H9 (cell line): ENCODE measurements around the gene SIN3B. TPM values are rescaled to one million over a fixed set of nuclear protein-coding genes. Genes with fewer than 3 reads are reported as not detected.

ENCODE experiments used
- DNase-seq: peaks from one replicate; pipeline ENCODE4 v3.0.0-alpha.2; 2017
- H2AFZ ChIP-seq: one replicate; pipeline ENCODE4 v1.6.1; 2013; ENCODE audit warnings: mild to moderate bottlenecking, low read length, control low read depth, moderate library complexity
- H2AK5ac ChIP-seq: 2 replicates; pipeline ENCODE4 v1.6.1; 2013; ENCODE audit warnings: low read length, control low read depth, mixed read lengths; ENCODE audit not compliant: insufficient read length
- H2BK120ac ChIP-seq: one replicate; pipeline ENCODE4 v1.6.1; 2013; ENCODE audit warnings: low read depth, mild to moderate bottlenecking, low read length, control low read depth, inconsistent platforms; ENCODE audit not compliant: poor library complexity, severe bottlenecking
- H2BK12ac ChIP-seq: 2 replicates; pipeline ENCODE4 v1.6.1; 2013; ENCODE audit warnings: low read length, control low read depth, mixed read lengths, low read depth; ENCODE audit not compliant: insufficient read length
- H2BK15ac ChIP-seq: 2 replicates; pipeline ENCODE4 v1.6.1; 2013; ENCODE audit warnings: low read depth, low read length, control low read depth
- H2BK20ac ChIP-seq: one replicate; pipeline ENCODE4 v1.6.1; 2013; ENCODE audit warnings: low read depth, mild to moderate bottlenecking, low read length, control low read depth, inconsistent platforms; ENCODE audit not compliant: poor library complexity, severe bottlenecking
- H2BK5ac ChIP-seq: 2 replicates; pipeline ENCODE4 v1.6.1; 2013; ENCODE audit warnings: low read length, control low read depth, mixed read lengths; ENCODE audit not compliant: insufficient read length
- H3K14ac ChIP-seq: 2 replicates; pipeline ENCODE4 v1.6.1; 2013; ENCODE audit warnings: low read length, control low read depth; ENCODE audit not compliant: insufficient read depth
- H3K18ac ChIP-seq: 2 replicates; pipeline ENCODE4 v1.6.1; 2013; ENCODE audit warnings: low read depth, mild to moderate bottlenecking, mixed read lengths, low read length, control low read depth; ENCODE audit not compliant: insufficient read length
- H3K23ac ChIP-seq: 2 replicates; pipeline ENCODE4 v1.6.1; 2013; ENCODE audit warnings: low read length, control low read depth, mixed read lengths, low read depth; ENCODE audit not compliant: insufficient read length
- H3K23me2 ChIP-seq: 2 replicates; pipeline ENCODE4 v1.6.1; 2013; ENCODE audit warnings: low read depth, mild to moderate bottlenecking, mixed read lengths, low read length, control low read depth; ENCODE audit not compliant: insufficient read length, poor library complexity, severe bottlenecking
- H3K27ac ChIP-seq: 2 replicates; pipeline ENCODE4 v1.5.1; 2013; ENCODE audit warnings: low read length, control low read depth, mixed read lengths, low read depth; ENCODE audit not compliant: insufficient read length
- H3K27me3 ChIP-seq: 2 replicates; pipeline ENCODE4 v1.6.1; 2013; ENCODE audit warnings: low read length, control low read depth, inconsistent platforms; ENCODE audit not compliant: insufficient read depth
- H3K4ac ChIP-seq: 2 replicates; pipeline ENCODE4 v1.6.1; 2013; ENCODE audit warnings: low read depth, mild to moderate bottlenecking, control low read depth, inconsistent platforms, low read length, moderate library complexity
- H3K4me1 ChIP-seq: 2 replicates; pipeline ENCODE4 v1.6.1; 2013; ENCODE audit warnings: low read length, control low read depth, inconsistent platforms; ENCODE audit not compliant: insufficient read depth
- H3K4me2 ChIP-seq: 2 replicates; pipeline ENCODE4 v1.6.1; 2013; ENCODE audit warnings: low read length, control low read depth, mixed read lengths; ENCODE audit not compliant: insufficient read length, insufficient read depth
- H3K56ac ChIP-seq: 2 replicates; pipeline ENCODE4 v1.6.1; 2013; ENCODE audit warnings: low read depth, mild to moderate bottlenecking, mixed read lengths, low read length, control low read depth; ENCODE audit not compliant: insufficient read length
- H3K79me1 ChIP-seq: 2 replicates; pipeline ENCODE4 v1.6.1; 2013; ENCODE audit warnings: low read depth, mild to moderate bottlenecking, moderate library complexity, low read length, control low read depth, inconsistent platforms; ENCODE audit not compliant: insufficient read depth, poor library complexity, severe bottlenecking
- H3K79me2 ChIP-seq: 2 replicates; pipeline ENCODE4 v1.6.1; 2013; ENCODE audit warnings: low read length, control low read depth, inconsistent platforms; ENCODE audit not compliant: insufficient read depth
- H3K9ac ChIP-seq: 2 replicates; pipeline ENCODE4 v1.6.1; 2013; ENCODE audit warnings: low read length, control low read depth, mixed read lengths; ENCODE audit not compliant: insufficient read length; ENCODE audit errors: extremely low read depth
- H3K9me3 ChIP-seq: one replicate; pipeline ENCODE4 v1.6.1; 2013; ENCODE audit warnings: low read depth, low read length, inconsistent platforms; ENCODE audit not compliant: control insufficient read depth
- H3T11ph ChIP-seq: one replicate; pipeline ENCODE4 v1.6.1; 2013; ENCODE audit warnings: mild to moderate bottlenecking, low read length, control low read depth, inconsistent platforms
- H4K20me1 ChIP-seq: one replicate; pipeline ENCODE4 v1.6.1; 2013; ENCODE audit not compliant: control insufficient read depth, insufficient read length, insufficient read depth
- H4K5ac ChIP-seq: 2 replicates; pipeline ENCODE4 v1.6.1; 2013; ENCODE audit warnings: low read depth, mild to moderate bottlenecking, mixed read lengths, low read length, control low read depth; ENCODE audit not compliant: insufficient read length
- H4K8ac ChIP-seq: replicated peaks from 2 replicates; pipeline ENCODE4 v1.6.1; 2013; ENCODE audit warnings: low read length, control low read depth, mixed read lengths, low read depth; ENCODE audit not compliant: insufficient read length
- H4K91ac ChIP-seq: 2 replicates; pipeline ENCODE4 v1.6.1; 2013; ENCODE audit warnings: low read depth, mild to moderate bottlenecking, moderate library complexity, mixed read lengths, low read length, control low read depth; ENCODE audit not compliant: insufficient read length
- H3K27ac Mint-ChIP-seq, 3 experiments: 2 replicates in 2 of 3; 3 replicates in 1 of 3; pipeline ENCODE4 v1.8.0; 2020 to 2021; ENCODE audit warnings: mixed read lengths in 3 of 3, mild to moderate bottlenecking in 1 of 3, moderate library complexity in 1 of 3
- H3K27me3 Mint-ChIP-seq: 2 replicates; pipeline ENCODE4 v1.8.0; 2021; ENCODE audit warnings: low read depth, mild to moderate bottlenecking, moderate library complexity, mixed read lengths
- H3K36me3 Mint-ChIP-seq, 3 experiments: 2 replicates in 2 of 3; 3 replicates in 1 of 3; pipeline ENCODE4 v1.8.0; 2020 to 2021; ENCODE audit warnings: low read depth in 3 of 3, mixed read lengths in 3 of 3; ENCODE audit not compliant: insufficient read depth in 1 of 3
- H3K4me1 Mint-ChIP-seq, 2 experiments: 2 replicates each; pipeline ENCODE4 v1.8.0; 2020; ENCODE audit warnings: mixed read lengths in 2 of 2
- H3K4me3 Mint-ChIP-seq, 2 experiments: 2 replicates in 1 of 2; 3 replicates in 1 of 2; pipeline ENCODE4 v1.8.0; 2020 to 2021; ENCODE audit warnings: mild to moderate bottlenecking in 2 of 2, mixed read lengths in 2 of 2, moderate library complexity in 1 of 2
- H3K9me3 Mint-ChIP-seq, 2 experiments: 2 replicates in 1 of 2; 3 replicates in 1 of 2; pipeline ENCODE4 v1.8.0; 2020; ENCODE audit warnings: mild to moderate bottlenecking in 2 of 2, mixed read lengths in 2 of 2, moderate library complexity in 1 of 2
- WGBS: extraction: QIAGEN DNeasy Blood & Tissue Kit; methylation state at CpG from one replicate; pipeline ENCODE4 v1.1.7; 2013; ENCODE audit warnings: missing lambda C conversion rate, low lambda C conversion rate, mixed read lengths; ENCODE audit not compliant: insufficient read length; ENCODE audit errors: extremely low coverage; 5-methylcytosine and 5-hydroxymethylcytosine counted together
- total RNA-seq: library from RNA; stranded (reverse); gene quantifications from 2 replicates; pipeline ENCODE4 v1.2.1, GENCODE V29; 2021
- TF ChIP-seq, protein P1 (sequence below): fragments of 200-600 bp; sonication (generic); conservative IDR thresholded peaks from 3 replicates; pipeline ENCODE4 v1.8.0; 2021; ENCODE audit warnings: antibody characterized with exemption, mild to moderate bottlenecking

The SIN3B gene
- total RNA-seq, 1 experiment from 2014 or later = 72.7 TPM

DNA sequence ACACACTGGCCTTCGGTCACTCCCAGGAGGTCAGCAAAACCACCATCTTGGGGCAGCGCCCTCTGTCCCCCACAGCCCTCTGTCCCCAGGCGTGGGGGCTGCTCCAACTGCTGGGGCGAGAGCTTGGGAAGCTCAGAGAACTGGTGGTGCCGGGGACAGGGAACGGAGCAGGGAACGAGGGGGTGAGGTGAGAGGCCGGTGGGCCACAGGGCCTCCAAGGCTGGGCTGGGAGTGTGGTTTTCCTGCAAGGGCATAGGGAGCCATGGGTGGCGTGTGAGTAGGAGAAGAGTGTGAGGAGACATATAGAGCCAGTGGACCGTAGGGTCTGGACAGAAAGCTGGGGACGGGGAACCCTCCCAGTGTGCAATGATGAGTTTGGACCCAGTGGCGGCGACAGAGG is 93.8 kb downstream of the SIN3B start:
- peaks cover 3% of the 10 kb centered on the region; the same call in 1 of the 2 replicates for H3K27me3 Mint-ChIP-seq
- no peak overlapping the region for H3K9ac ChIP-seq
- H4K8ac ChIP-seq = no peak overlapping the region
- peaks cover 3 to 25% (median 12%) of the 10 kb centered on the region in 3 experiments; a peak in 6 of 7 replicates for H3K36me3 Mint-ChIP-seq
- H4K20me1 ChIP-seq = no peaks in the 10 kb centered on the region
- H3K79me1 ChIP-seq = no peaks in the 10 kb centered on the region
- H3K23ac ChIP-seq = no peak overlapping the region
- H3K14ac ChIP-seq = no peak overlapping the region
- H2BK5ac ChIP-seq = no peak overlapping the region
- no peak for DNase-seq
- no peak overlapping the region for H3K56ac ChIP-seq
- no peak overlapping the region for H2BK15ac ChIP-seq
- no peak overlapping the region for H2BK12ac ChIP-seq
- H3K4ac ChIP-seq = no peak overlapping the region; the same call in 1 of the 2 replicates
- no peaks in the 10 kb centered on the region for H3K4me1 Mint-ChIP-seq
- H3K9me3 Mint-ChIP-seq = peaks cover 9 to 23% of the 10 kb centered on the region in 2 experiments; a peak in 4 of 5 replicates
- no peak overlapping the region for H2AFZ ChIP-seq
- H3K4me3 Mint-ChIP-seq = no peak overlapping the region; a peak in 1 of 5 replicates
- H2AK5ac ChIP-seq = no peak overlapping the region
- no peak overlapping the region for H3K4me2 ChIP-seq
- H3K79me2 ChIP-seq = no peaks in the 10 kb centered on the region
- TF ChIP-seq, protein P1, sequence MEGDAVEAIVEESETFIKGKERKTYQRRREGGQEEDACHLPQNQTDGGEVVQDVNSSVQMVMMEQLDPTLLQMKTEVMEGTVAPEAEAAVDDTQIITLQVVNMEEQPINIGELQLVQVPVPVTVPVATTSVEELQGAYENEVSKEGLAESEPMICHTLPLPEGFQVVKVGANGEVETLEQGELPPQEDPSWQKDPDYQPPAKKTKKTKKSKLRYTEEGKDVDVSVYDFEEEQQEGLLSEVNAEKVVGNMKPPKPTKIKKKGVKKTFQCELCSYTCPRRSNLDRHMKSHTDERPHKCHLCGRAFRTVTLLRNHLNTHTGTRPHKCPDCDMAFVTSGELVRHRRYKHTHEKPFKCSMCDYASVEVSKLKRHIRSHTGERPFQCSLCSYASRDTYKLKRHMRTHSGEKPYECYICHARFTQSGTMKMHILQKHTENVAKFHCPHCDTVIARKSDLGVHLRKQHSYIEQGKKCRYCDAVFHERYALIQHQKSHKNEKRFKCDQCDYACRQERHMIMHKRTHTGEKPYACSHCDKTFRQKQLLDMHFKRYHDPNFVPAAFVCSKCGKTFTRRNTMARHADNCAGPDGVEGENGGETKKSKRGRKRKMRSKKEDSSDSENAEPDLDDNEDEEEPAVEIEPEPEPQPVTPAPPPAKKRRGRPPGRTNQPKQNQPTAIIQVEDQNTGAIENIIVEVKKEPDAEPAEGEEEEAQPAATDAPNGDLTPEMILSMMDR = no peak
- no peaks in the 10 kb centered on the region for H3K27me3 ChIP-seq
- no peak overlapping the region for H4K91ac ChIP-seq
- peak overlapping the region in 1 of 3 experiments; percentile 23; a peak in 1 of 7 replicates for H3K27ac Mint-ChIP-seq
- H2BK20ac ChIP-seq = no peak overlapping the region
- no peak overlapping the region for H4K5ac ChIP-seq
- WGBS = no CpG with 5 or more reads among the region's 13 CpGs
- no peak overlapping the region for H2BK120ac ChIP-seq
- H3T11ph ChIP-seq = no peak overlapping the region
- H3K27ac ChIP-seq = no peak overlapping the region
- H3K4me1 ChIP-seq = no peaks in the 10 kb centered on the region
- H3K23me2 ChIP-seq = no peaks in the 10 kb centered on the region
- H3K9me3 ChIP-seq = no peaks in the 10 kb centered on the region
- no peak overlapping the region for H3K18ac ChIP-seq
